ENCODE measurements around the gene ASCL3. TPM values are rescaled to one million over a fixed set of nuclear protein-coding genes. Genes with fewer than 3 reads are reported as not detected.

ASCL3 gene
- total and polyA plus RNA-seq, 11 donors = not detected

DNA sequence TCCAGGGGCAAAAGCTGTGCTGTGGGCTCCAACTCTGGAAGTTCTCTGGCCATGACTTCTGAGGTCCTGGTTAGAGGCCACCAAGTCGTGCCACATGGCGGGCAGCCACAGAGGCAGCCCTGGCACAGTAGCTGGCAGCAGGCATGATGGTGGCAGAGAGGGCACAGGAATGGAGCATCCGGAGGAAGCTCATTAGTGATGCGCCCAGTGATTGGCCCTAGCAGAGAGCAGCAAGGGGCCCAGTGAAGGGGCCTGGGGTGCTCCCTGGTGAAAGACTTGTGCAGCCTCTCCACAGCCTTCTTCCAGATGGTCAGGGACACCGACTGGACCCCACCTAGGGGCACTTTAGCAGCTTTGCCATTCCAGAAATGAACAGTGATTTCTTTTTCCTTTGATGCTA, 17.1 kb downstream of the ASCL3 start:
- intact Hi-C loops (cut with DNase I) = no loop called here
- WGBS, 4 donors = 95 to 99% (median 96%) methylated on average over 4 to 5 of the region's 5 CpGs
- no peak overlapping the region for H3K4me3 ChIP-seq
- no peak overlapping the region for H3K27ac ChIP-seq
- TF ChIP-seq POLR2A (IDR thresholded peaks at IDR 0.05) = no peak
- TF ChIP-seq, protein P1, sequence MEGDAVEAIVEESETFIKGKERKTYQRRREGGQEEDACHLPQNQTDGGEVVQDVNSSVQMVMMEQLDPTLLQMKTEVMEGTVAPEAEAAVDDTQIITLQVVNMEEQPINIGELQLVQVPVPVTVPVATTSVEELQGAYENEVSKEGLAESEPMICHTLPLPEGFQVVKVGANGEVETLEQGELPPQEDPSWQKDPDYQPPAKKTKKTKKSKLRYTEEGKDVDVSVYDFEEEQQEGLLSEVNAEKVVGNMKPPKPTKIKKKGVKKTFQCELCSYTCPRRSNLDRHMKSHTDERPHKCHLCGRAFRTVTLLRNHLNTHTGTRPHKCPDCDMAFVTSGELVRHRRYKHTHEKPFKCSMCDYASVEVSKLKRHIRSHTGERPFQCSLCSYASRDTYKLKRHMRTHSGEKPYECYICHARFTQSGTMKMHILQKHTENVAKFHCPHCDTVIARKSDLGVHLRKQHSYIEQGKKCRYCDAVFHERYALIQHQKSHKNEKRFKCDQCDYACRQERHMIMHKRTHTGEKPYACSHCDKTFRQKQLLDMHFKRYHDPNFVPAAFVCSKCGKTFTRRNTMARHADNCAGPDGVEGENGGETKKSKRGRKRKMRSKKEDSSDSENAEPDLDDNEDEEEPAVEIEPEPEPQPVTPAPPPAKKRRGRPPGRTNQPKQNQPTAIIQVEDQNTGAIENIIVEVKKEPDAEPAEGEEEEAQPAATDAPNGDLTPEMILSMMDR (IDR thresholded peaks at IDR 0.05) = no peak
- no peaks in the 10 kb centered on the region for H3K27me3 ChIP-seq
- H3K9me3 ChIP-seq = no peaks in the 10 kb centered on the region
- H3K4me1 ChIP-seq = no peaks in the 10 kb centered on the region
- no peak for ATAC-seq
- H3K36me3 ChIP-seq = peaks cover 0 to 31% (median 28%) of the 10 kb centered on the region in 9 donors
- no peak for DNase-seq

DNA sequence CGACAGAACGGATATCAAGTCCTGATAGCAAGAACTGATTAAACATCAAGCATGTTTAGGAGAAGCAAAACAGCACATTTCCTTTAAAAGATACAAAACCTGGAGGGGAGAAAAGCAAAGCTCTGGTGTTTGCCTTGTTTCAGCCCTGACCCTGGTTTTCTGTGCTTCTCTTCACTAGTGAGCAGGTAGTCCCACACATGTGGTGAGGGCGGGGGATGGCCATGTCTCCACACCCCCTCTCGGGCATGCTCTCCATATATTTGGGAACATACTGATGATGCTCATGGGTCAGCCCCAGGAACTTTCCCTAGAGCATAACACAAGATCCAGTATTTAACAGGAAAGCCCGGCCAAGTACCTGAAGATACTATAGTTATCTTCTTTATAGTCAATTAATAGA, 20.1 kb downstream of the ASCL3 start:
- TF ChIP-seq POLR2A (IDR thresholded peaks at IDR 0.05) = no peak
- TF ChIP-seq, protein P1 (IDR thresholded peaks at IDR 0.05) = no peak

DNA sequence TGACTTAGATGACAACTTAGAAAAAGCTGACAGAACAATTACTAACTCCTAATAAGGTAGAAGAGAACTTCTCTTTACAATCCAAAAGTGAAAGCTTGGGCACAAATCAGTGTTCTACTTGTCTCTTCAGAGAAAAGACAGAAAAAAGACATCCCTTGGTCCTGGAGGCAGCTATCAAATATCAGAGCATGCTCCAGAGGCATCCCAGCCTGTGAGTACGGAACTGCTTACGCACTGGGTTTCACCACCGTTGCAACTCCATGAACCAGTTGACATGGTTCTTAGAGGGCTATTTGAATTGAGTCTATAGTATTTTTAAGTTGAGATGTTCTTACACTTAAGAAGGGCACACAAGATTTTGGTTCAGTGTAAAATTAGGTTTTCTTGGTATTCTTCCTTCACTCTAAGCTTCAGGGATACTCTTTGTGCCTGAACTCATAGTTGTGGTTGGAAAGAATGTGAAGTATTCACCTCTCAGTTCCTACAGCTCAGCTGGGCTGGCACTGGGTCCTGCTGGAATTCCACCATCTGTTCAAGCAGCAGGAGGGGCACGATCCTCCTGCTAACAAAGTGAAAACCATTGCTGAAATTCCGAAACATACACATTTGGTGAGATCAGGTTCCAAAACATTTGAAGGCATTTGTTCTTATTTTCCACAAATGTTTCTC, 25.5 kb downstream of the ASCL3 start:
- DNase-seq (peak in 1 of 5 donors; percentile 36), ATAC-seq (peak in 3 of 4 donors; percentile 39 to 64 (median 59))
- intact Hi-C loops (cut with DNase I) = loop anchor here in 7 of 10 donors (5.0 to 10.0 kb wide), 8 partner anchors 35 to 220 kb away; partner anchors contain the start of gene TMEM9B (in 1 of the 7)
- Histone ChIP-seq H3K36me3 (peaks cover 0 to 73% (median 63%) of the 10 kb centered on the region in 9 donors), H3K4me3 (no peak overlapping the region), H3K27ac (peak overlapping the region in 7 of 12 donors; percentile 3 to 49 (median 27)), H3K4me1 (peaks cover 0 to 41% (median 30%) of the 10 kb centered on the region in 12 donors), H3K27me3 (no peaks in the 10 kb centered on the region), H3K9me3 (no peaks in the 10 kb centered on the region)
- TF ChIP-seq POLR2A (IDR thresholded peaks at IDR 0.05) = no peak
- TF ChIP-seq, protein P1 (IDR thresholded peaks at IDR 0.05) = no peak
- 37 to 70% (median 62%) methylated on average over 5 of the region's 5 CpGs for whole genome bisulfite sequencing, 4 donors

More for the DNA sequence above, 20.1 kb downstream of the ASCL3 start:
- H3K4me1 ChIP-seq = peaks cover 0 to 4% (median 0%) of the 10 kb centered on the region in 12 donors
- WGBS, 4 donors = 82 to 86% (median 83%) methylated on average over 5 of the region's 5 CpGs
- ATAC-seq = no peak
- no peak overlapping the region for H3K27ac ChIP-seq
- H3K36me3 ChIP-seq = peaks cover 0 to 61% (median 57%) of the 10 kb centered on the region in 9 donors
- H3K9me3 ChIP-seq = no peaks in the 10 kb centered on the region
- intact Hi-C loops (cut with DNase I) = no loop called here
- no peaks in the 10 kb centered on the region for H3K27me3 ChIP-seq
- DNase-seq = no peak
- H3K4me3 ChIP-seq = no peak overlapping the region

DNA sequence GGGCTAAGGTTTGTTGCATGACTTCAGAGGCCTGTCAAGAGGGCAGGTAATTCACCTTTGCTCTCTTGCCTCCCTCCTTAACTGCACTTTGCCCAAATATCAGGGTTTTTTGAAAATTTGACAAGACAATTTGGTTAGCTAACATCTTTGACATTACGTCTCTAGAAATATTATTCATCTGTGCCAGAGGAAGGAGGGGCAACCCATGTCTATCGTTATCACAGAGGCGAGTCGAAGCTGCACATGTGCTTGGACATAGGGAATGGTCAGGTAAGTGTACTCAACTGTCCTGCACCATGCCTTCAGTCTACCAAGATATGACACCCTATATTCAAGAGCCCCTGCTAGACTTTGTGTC, 28.2 kb downstream of the ASCL3 start:
- no peaks in the 10 kb centered on the region for H3K27me3 ChIP-seq
- H3K4me1 ChIP-seq = peaks cover 0 to 56% (median 38%) of the 10 kb centered on the region in 12 donors
- 30 to 42% (median 37%) methylated on average over 4 of the region's 4 CpGs for WGBS, 4 donors
- no peak for ATAC-seq
- no peaks in the 10 kb centered on the region for H3K9me3 ChIP-seq
- peak overlapping the region in 6 of 12 donors; percentile 45 to 81 (median 68) for H3K27ac ChIP-seq
- H3K4me3 ChIP-seq = peak overlapping the region in 7 of 12 donors; percentile 9 to 39 (median 22)
- H3K36me3 ChIP-seq = peaks cover 0 to 47% (median 37%) of the 10 kb centered on the region in 9 donors
- TF ChIP-seq POLR2A (IDR thresholded peaks at IDR 0.05) = no peak
- TF ChIP-seq, protein P1 (IDR thresholded peaks at IDR 0.05) = peak in 2 of 12 donors; percentile 1 to 6
- no peak for DNase-seq
- intact Hi-C loops (cut with DNase I) = loop anchor here (2.0 to 10.0 kb wide), 13 partner anchors 38 to 232 kb away; partner anchors contain the start of genes TMEM9B (in 7 of the 10), RPL27A (in 3 of the 10) and TRIM66 (in 3 of the 10)

All from heart left ventricle (tissue), 16 donors.